ENCODE measurements around the gene CD300LG. TPM values are rescaled to one million over a fixed set of nuclear protein-coding genes. Genes with fewer than 3 reads are reported as not detected.

Gene CD300LG
- total RNA-seq, 4 donors from 2014 or later = 6.8 to 21.4 (median 9.5) TPM

DNA sequence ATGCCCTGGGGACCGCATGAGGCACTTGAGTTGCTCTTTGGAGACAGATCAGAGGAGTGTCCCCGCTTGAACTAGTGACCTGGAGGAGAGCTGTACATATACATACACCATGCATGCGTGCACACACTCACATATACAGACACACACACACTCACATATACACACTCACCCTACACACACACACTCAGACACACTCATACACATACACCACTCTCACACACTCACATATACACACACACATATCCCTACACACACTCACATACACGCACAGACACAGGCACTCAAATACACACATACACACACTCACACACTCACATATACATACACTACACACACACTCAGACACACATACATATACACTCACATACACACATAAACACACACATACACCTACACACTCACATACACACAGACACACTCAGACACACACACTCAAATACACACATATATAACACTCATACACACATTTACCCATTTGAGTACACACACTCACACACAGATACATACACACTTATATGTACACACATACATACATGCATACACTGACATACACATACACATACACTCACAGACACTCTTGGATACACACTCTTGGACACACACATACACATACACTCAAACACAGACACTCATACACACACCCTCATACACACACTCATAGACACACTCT is 65.8 kb downstream of the CD300LG start:
- Histone ChIP-seq H3K27ac (no peak overlapping the region), H3K4me1 (peaks cover 9% of the 10 kb centered on the region), H3K4me3 (no peak overlapping the region), H3K9me3 (no peaks in the 10 kb centered on the region), H3K27me3 (peaks cover 2% of the 10 kb centered on the region), H3K36me3 (no peaks in the 10 kb centered on the region)
- 66% methylated on average over 4 of the region's 4 CpGs for WGBS
- TF ChIP-seq POLR2A (IDR thresholded peaks at IDR 0.05) (no peak), POLR2AphosphoS5 (IDR thresholded peaks at IDR 0.05) (no peak), EP300 (IDR thresholded peaks at IDR 0.05) (no peak)
- TF ChIP-seq, protein P1, sequence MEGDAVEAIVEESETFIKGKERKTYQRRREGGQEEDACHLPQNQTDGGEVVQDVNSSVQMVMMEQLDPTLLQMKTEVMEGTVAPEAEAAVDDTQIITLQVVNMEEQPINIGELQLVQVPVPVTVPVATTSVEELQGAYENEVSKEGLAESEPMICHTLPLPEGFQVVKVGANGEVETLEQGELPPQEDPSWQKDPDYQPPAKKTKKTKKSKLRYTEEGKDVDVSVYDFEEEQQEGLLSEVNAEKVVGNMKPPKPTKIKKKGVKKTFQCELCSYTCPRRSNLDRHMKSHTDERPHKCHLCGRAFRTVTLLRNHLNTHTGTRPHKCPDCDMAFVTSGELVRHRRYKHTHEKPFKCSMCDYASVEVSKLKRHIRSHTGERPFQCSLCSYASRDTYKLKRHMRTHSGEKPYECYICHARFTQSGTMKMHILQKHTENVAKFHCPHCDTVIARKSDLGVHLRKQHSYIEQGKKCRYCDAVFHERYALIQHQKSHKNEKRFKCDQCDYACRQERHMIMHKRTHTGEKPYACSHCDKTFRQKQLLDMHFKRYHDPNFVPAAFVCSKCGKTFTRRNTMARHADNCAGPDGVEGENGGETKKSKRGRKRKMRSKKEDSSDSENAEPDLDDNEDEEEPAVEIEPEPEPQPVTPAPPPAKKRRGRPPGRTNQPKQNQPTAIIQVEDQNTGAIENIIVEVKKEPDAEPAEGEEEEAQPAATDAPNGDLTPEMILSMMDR (IDR thresholded peaks at IDR 0.05) = no peak
- no peak for DNase-seq (ENCODE audit: low spot score in 2 of 2)

Other genes with a start within 250 kb of the CD300LG start
- 1 to 10 TPM; 2.7 to 6.4 (median 4.2) TPM for gene MEOX1, start 185.3 kb upstream of the CD300LG start, total RNA-seq
- not detected for gene SOST, start 88.4 kb upstream of the CD300LG start, total RNA-seq
- 10 to 100 TPM; 34.8 to 48.5 (median 42.7) TPM for gene DUSP3, start 68.2 kb upstream of the CD300LG start, total RNA-seq
- under 1 TPM in 3 of 4 donors, not detected in 1; 0.10 to 0.48 (median 0.13) TPM for gene CFAP97D1, start 66.7 kb upstream of the CD300LG start, total RNA-seq
- gene MPP3, start 14.0 kb upstream of the CD300LG start, total RNA-seq = 1 to 10 TPM; 5.4 to 8.0 (median 5.9) TPM
- gene MPP2, start 60.4 kb downstream of the CD300LG start, total RNA-seq = 1 to 10 TPM; 2.3 to 2.7 (median 2.5) TPM
- gene PPY, start 95.3 kb downstream of the CD300LG start, total RNA-seq = not detected
- not detected for gene PYY, start 106.8 kb downstream of the CD300LG start, total RNA-seq
- 1 to 10 TPM in 2 of 4 donors, under 1 TPM in 2; 0.73 to 1.9 (median 0.99) TPM for gene NAGS, start 157.4 kb downstream of the CD300LG start, total RNA-seq
- gene TMEM101, start 167.8 kb downstream of the CD300LG start, total RNA-seq = 10 to 100 TPM; 20.7 to 48.5 (median 43.6) TPM
- gene LSM12, start 219.5 kb downstream of the CD300LG start, total RNA-seq = 10 to 100 TPM; 27.8 to 44.6 (median 33.3) TPM
- 10 to 100 TPM; 12.7 to 20.4 (median 15.4) TPM for gene G6PC3, start 223.6 kb downstream of the CD300LG start, total RNA-seq

Data from suprapubic skin (tissue), 4 donors.